Bone marrow (tissue), 2 donors: Measurements from ENCODE around the gene MCTP1.
A peak's percentile ranks its signal among the peaks of the same experiment; 100 is the strongest.

Source experiments
- DNase-seq, 2 donors: peaks; one replicate each; lab custom pipeline; 2025; lab: John Stamatoyannopoulos, UW

The MCTP1 gene

GRCh38 chr5:95284572-95285408, at the start of gene MCTP1:
MCTP1 (minus strand) TSS chr5:95285094.
- DNase-seq = no peak

GRCh38 chr5:95332158-95332557, 47.3 kb upstream of the MCTP1 start:
- no peak for DNase-seq

DNA sequence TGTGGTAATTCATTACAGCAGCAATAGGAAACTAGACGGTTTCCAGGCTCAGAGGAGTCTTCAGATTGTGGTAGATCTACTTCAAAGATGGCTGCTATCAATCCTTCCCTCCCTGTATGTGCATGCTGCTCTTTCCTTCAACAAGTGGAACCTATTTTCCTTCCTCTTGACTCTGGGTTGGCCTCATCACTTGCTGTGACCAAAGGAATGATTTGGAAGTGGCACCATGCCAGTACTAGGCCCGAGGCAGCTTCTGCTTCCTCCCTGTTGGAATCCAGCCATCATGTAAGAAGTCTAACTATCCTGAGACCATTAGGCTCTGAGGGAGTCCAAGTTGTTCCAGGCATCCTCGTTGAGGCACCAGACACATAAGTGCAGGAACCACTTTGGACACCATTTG, 46.5 kb upstream of the MCTP1 start:
- no peak for DNase-seq

DNA sequence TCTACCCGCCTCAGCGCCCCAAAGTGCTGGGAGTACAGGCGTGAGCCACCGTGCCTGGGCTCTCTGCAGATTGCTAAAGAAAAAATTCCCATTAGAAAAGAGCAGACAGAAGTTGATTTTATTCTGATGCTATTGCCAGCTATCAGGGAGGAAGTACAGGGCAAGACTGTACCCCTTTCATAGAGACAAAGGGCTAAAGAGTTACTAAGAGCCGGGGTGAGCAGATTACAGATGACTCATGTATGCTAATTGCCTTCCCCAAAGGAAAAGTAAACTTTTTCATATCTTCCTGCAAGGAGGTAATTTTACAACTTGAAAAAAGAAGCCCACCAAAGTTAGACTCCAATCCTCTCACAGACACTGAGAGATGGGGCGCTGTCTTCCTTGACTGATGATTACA, 42.3 kb upstream of the MCTP1 start:
- DNase-seq = no peak

DNA sequence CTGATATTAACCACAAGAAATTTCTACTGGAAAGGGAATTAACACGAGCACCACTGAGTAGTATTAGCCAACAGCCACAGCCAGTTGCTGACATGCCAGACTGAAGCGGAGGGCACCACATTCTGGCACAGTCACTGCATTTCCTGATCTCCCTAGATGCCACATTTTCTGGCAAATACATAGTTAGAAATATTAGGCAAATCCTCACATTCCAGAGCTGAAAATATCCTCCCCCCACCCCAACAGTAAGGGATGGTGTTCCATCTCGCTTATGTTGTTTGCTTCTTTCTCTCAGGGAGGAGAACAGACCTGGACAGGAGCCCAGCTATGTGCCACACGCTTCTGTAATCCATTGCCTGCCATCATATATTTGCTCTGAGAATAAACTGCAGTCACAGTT, 32.8 kb upstream of the MCTP1 start:
- no peak for DNase-seq

- DNase-seq = no peak
These were observed 32.2 kb upstream of the MCTP1 start for GRCh38 chr5:95317085-95317484.

DNA sequence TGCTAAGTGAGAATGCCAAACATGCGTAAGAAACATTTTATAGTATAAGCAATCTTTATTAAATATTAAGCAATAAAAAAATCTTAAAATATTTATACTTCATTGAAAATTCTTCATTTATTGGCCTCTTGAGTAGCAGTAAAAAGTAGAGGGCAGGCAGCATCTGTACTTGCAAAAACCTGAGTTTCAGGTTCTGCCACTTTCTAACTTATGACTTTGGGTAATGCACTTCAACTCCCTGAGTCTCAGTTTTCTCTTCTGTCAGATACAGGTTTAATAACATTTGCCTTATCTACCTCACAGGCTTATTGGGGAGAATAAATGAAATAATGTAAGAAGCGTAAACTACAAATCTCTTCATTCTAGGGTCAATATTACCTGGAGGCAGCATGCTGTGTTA, 19.8 kb upstream of the MCTP1 start:
- no peak for DNase-seq

DNA sequence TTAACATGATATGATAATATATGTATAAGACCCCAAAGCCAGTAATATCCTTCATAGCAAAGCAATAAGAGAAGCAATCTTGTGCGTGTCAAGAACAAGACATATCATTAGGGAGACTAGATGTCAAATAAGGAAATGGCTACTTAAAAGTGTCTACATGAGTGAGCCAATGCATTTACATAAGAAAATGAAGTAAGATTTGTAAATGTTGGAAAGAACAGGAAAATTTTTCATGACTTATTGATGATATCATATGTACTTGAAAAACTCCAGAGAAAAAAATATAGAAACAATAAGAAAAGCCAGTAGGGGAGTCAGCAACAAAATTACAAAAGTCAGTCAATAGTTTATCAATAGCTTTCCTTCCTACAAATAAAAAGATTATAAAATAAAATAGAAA, 13.8 kb upstream of the MCTP1 start:
- no peak for DNase-seq

DNA sequence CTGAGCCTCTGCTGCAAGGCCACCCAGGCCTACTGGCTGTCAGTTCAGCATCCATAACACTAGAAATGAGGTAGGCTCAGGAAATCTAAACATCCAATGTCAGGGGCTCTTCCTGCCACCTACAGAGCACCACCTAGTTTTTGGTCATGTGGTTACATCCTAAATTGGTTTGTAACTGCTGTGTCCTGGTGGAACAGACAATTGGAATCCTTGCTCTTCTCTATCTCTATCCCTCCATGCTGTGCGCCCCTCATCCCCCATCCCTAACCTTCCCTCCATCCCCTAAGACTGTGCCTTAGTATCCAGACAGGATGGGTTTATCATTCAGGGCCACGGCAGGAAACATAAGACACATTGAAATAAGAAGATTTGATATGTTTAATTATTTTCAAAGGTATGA, 11.4 kb upstream of the MCTP1 start:
- no peak for DNase-seq

DNA sequence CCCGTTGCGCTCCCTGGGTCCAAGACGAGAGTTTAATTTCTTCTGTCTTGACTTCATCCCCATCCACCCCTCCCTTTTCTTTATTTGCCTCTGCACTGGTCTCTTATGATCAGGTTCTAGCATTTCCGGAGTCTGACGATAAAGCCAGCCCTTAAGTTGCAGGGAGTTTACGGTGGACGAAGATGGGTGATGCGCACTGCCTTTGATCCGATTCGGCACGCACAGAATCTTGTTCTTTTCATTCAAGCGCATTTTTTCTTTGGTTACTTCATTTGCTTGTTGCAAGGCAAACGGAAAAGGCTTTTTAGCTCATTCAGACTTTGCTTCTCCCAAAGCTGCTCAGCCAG, 488 bp upstream of the MCTP1 start:
- DNase-seq = no peak

DNA sequence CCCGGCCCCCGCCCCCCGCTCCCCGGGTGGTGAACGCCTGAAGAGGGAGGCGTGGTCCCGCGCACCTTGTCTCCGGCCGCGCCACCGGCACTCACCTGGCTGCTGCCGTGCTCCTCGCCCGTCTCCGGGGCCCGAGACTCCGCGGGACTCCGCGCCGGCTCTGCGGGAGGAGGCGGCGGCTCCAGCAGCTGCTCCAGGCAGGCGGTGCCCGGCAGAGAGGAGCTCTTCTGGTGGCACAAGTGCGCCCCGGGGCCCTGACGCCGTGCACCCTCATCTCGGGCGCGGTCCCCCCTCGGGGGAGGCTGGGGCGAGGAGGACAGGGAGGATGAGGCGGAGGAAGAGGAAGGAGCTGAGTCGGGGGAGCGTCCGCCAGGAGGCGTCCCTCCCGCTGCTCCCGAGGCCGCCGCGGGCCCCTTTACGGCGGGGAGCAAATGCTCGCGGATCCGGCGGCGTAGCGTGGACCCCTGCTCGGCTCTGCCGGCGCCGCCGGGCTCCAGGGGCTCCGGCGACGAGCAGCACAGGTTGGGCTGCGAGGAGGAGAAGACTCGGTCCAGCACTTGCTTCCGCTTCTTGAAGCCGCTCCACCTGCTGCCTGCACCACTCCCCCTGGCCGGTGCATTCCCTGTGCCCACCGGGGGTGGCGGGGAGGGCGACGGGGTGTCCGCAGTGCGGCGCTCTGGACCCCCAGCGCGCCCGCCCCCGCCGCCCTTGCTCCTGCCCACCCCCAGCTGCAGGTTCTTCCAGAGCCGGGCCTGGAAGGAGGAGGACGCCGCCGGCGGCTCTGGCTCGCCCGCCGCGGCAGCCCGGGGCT, 928 bp downstream of the MCTP1 start:
- peak in 1 of 2 donors; percentile 25 for DNase-seq

DNA sequence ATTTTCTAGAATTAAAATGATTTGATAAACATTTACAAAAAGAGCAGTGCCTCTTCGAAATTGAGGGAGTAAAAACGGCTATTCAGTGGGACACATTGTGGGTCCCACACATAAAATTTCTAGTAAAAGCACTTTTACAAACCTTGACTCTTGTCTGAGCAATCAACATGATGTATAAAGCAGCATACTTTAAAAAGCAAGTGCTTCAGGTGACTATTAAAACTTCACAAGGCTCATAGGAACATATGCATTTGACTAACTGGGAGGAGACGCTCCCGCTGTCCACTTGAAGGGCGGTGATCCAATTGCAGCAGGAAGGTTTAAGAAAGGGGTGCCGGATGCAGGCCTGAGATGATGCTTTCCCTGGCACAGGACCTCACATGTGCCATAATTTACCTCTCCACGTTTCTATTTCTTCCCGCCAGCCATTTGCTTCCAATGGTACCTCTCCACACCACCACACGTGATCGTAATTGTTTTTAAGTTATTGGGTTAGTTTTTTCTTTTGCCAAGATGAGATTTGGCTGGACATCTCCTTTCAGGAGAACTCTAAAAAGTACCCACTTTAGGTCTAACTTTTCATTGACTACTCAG, 1.8 kb downstream of the MCTP1 start:
- no peak for DNase-seq

DNA sequence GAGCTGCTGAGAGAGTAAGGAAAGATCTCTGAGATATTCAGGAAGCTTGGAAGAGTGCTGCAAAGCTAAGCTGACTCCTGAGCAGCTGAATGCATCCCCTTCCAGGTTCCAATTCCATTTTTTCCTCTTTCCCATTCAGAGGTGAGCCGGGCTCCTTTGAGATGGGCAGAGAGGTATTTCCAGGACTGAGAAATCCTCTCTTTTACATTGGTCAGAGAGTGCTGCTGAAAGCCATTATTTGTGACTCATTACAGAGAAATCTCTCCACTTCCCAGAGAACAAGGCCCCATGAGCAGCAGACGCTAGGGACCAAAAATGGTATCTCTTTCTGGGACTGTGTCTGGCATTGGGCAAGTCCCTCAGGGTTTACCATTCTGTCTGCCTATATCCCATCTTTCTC, 3.7 kb downstream of the MCTP1 start:
- DNase-seq = no peak

- no peak for DNase-seq
These were observed 4.3 kb downstream of the MCTP1 start for GRCh38 chr5:95280401-95281095.

- DNase-seq = no peak
These were observed 10.9 kb downstream of the MCTP1 start for GRCh38 chr5:95274011-95274410.

- DNase-seq = no peak
These were observed 12.5 kb downstream of the MCTP1 start for GRCh38 chr5:95272316-95272929.

DNA sequence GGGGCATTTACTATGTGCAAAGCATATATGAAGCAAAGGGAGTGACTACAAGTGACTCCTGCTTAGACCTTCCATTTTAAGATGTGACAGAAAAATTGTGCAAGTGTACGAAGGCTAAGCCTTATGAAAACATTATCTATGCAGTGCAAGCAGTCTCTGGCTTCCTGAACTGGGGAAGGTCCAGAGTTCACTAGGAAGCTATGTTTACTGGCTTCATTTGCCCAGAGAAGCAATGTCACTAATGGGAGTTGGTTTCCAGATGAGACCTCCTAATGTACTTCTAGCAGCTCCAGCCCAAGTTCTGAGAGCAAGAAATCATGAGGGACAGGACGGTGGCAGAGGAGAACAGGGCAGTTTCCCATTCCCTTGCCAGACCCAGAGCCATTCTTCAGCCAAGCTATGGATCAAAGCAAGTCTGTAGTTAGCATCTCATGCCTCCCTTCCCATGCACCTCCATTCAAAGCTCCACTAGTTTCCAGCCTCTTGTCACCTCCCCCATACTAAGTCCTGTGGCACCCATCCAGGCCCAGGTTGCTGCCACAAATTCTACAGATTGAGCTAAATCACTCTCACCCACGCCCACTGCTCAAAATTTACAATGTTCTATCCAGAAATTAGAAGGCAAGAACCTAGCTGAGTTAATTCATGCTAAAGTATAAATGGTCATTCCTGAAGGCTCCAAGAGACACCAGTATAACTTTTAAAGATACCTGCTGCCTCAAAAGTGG, 21.8 kb downstream of the MCTP1 start:
- no peak for DNase-seq

GRCh38 chr5:95261437-95262175, 23.3 kb downstream of the MCTP1 start:
- DNase-seq = peak in 1 of 2 donors; percentile 47

GRCh38 chr5:95256991-95257390, 27.9 kb downstream of the MCTP1 start:
- no peak for DNase-seq

DNA sequence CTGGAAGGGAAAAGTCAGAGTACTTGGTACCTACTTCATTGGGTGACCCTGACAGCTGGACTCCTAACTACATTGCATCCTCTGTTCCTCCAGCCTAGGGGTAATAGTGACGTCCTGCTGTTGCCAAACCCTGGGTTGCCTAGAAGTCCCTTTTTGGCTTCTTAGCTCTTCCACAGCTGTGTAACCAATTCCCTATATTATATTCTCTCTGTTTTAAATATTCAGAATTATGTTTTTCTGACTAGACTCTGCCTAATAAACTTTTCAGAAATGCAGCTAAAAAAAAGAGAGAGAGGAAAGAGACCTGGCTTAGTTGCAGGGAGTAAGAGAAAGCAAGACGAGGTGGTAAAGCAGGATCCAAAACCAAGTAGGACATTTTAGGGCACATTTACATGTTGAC, 28.4 kb downstream of the MCTP1 start:
- no peak for DNase-seq

GRCh38 chr5:95252801-95253200, 32.1 kb downstream of the MCTP1 start:
- DNase-seq = no peak
